ENCODE results near the gene ITIH3.

GRCh38 chr3:52810923-52811322 is 16.3 kb downstream of the ITIH3 start:
- TF ChIP-seq FOXA1 (IDR thresholded peaks at IDR 0.05) = no peak
- no peak for TF ChIP-seq CTCF (IDR thresholded peaks at IDR 0.05; ENCODE audit: low read depth, low read length, missing input control)
- peak; percentile 72 for TF ChIP-seq YY1 (IDR thresholded peaks at IDR 0.05)
- TF ChIP-seq SP1 (IDR thresholded peaks at IDR 0.05) = no peak
- no peak for TF ChIP-seq ZBTB33 (IDR thresholded peaks at IDR 0.05)
- TF ChIP-seq TAF1 (conservative IDR thresholded peaks at IDR 0.05) = no peak
- TF ChIP-seq, protein P1, sequence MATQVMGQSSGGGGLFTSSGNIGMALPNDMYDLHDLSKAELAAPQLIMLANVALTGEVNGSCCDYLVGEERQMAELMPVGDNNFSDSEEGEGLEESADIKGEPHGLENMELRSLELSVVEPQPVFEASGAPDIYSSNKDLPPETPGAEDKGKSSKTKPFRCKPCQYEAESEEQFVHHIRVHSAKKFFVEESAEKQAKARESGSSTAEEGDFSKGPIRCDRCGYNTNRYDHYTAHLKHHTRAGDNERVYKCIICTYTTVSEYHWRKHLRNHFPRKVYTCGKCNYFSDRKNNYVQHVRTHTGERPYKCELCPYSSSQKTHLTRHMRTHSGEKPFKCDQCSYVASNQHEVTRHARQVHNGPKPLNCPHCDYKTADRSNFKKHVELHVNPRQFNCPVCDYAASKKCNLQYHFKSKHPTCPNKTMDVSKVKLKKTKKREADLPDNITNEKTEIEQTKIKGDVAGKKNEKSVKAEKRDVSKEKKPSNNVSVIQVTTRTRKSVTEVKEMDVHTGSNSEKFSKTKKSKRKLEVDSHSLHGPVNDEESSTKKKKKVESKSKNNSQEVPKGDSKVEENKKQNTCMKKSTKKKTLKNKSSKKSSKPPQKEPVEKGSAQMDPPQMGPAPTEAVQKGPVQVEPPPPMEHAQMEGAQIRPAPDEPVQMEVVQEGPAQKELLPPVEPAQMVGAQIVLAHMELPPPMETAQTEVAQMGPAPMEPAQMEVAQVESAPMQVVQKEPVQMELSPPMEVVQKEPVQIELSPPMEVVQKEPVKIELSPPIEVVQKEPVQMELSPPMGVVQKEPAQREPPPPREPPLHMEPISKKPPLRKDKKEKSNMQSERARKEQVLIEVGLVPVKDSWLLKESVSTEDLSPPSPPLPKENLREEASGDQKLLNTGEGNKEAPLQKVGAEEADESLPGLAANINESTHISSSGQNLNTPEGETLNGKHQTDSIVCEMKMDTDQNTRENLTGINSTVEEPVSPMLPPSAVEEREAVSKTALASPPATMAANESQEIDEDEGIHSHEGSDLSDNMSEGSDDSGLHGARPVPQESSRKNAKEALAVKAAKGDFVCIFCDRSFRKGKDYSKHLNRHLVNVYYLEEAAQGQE (IDR thresholded peaks at IDR 0.05) = no peak
- TF ChIP-seq, protein P2, sequence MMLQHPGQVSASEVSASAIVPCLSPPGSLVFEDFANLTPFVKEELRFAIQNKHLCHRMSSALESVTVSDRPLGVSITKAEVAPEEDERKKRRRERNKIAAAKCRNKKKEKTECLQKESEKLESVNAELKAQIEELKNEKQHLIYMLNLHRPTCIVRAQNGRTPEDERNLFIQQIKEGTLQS (IDR thresholded peaks at IDR 0.05) = no peak
